GM04503 (cell line): ENCODE data around the gene PCDHGA8.

ENCODE experiments used
- DNase-seq: peaks from one replicate; pipeline ENCODE4 v3.0.0-alpha.2; 2012; ENCODE audit warnings: low read depth

Gene PCDHGA8

DNA sequence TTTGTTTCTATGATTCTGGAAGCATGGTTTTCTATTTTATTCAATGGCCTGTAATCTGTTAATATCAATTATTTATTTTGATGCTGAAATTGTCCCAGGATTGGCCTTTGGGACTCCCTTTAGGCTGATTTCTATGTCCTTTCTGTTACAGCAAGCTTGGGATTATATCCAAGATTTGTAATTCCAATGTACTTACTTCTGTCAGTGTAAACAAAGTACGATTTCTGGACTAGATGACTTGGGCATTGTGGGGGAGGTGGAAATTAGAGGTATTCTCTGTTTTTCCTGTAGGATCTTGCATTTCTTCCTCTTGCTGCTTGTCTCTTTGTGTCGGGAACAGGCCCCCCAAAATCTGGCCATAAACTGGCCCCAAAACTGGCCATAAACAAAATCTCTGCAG lies 41.6 kb downstream of the PCDHGA8 start:
- DNase-seq, result no peak

DNA sequence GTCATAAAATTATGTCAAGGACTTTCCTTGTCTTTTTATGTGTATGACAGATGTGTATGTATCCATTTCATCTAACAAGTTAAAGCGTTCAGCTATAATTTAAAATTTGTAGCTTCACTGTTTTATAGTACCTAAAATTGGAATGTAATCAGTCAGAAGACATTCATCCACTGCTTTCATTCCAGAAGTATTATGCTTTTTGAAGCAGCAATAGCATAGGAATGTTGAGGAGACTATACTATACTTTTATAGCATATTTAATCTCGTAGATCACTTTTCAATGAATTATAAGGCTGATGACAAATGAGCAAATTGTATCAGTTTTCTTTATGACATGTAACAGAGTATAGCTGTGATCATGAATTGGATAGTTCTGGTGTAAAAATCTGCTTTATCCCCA lies 44.8 kb downstream of the PCDHGA8 start:
- no peak for DNase-seq

DNA sequence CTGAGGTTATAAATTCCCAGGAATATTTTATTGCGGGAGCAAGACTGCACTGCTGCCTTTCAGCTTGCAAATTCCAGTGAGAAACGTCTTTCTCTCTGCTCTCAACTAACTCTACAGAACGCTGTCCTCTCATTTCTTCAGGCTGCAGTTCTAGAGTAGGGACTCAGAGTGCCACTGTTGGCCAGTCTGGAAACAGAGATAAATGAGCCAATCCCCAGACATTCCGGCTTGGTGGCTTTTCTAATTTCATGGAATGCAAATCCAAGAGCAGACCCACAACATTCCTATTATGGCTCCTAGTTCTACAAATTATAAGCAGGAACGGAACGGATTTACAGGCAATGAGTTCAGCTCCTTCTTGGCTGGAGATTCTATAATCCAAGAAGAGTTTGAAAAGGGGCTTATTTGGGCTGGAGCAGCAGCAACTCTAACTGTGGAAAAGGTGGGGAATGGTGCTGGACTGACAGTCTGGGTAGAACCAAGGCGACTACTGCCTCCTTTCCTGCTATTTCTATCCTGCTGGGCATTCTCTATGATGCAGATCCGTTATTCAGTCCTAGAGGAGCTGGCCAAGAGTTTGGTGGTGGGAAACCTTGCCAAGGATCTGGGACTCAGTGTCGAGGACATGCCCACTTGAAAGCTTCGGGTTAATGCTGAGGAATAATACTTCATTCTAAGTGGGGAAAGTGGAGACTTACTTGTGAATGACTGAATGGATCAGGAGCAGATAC lies 47.1 kb downstream of the PCDHGA8 start:
- peak; percentile 12 for DNase-seq

DNA sequence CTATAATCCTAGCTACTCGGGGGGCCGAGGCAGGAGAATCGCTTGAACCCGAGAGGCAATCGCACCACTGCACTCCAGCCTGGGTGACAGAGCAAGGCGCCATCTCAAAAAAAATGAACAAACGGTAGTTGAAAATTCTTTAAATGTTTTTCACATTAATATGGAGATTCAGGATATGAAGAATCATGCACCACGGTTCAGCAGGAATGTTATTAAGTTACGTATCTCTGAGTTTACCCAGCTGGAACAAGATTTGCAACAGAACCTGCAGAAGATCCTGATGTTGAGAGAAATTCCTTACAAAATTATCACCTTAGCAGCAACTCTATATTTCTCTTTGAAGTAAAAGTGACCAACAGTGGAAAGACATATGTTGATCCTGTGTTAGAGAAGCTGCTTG lies 47.9 kb downstream of the PCDHGA8 start:
- DNase-seq, result no peak

DNA sequence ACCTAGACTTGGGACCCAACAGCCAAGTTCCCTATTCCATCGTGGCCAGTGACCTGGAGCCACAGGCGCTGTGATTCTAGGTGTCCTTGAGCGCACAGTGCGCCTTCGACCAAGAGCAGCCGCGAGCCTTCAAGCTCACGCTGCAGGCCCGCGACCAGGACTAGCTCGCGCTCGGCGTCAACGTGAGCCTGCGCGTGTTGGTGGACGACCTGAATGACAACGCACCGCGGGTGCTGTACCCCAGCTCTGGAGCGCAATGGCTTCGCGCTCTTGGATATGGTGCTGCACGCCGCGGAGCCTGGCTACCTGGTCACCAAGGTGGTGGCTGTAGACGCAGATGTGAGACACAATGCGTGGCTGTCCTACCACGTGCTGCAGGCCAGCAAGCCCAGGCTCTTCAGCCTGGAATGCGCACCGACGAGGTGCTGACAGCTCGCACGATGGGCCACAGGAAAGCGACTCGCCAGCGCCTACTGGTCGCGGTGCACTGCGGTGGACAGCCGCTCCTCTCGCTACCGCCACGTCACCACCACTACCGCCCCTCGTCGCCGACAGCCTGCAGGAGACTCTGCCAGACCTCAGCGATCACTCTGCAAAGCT lies 49.2 kb downstream of the PCDHGA8 start:
- DNase-seq, result no peak
